Measurements from ENCODE around the gene MGAT5.
A peak's percentile ranks its signal among the peaks of the same experiment; 100 is the strongest.

MGAT5 gene

DNA sequence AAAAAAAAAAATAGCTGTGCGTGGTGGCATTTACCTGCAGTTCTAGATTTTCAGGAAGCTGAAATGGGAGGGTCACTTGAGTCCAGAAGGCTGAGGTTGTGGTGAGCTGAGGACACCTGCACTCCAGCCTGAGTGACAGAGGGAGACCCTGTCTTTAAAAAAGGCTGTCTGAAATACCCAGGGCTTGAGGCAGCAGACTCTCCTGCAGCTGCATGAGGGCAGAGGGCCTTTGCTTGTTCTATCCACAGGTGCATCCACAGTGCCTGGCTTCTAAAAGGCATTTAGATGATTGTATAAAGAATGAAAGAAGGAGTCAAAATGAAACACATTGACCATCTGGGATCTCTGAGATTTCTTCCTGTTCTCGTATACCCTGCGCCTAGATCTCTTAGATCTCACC is 152.9 kb downstream of the MGAT5 start:
- no peak for DNase-seq

DNA sequence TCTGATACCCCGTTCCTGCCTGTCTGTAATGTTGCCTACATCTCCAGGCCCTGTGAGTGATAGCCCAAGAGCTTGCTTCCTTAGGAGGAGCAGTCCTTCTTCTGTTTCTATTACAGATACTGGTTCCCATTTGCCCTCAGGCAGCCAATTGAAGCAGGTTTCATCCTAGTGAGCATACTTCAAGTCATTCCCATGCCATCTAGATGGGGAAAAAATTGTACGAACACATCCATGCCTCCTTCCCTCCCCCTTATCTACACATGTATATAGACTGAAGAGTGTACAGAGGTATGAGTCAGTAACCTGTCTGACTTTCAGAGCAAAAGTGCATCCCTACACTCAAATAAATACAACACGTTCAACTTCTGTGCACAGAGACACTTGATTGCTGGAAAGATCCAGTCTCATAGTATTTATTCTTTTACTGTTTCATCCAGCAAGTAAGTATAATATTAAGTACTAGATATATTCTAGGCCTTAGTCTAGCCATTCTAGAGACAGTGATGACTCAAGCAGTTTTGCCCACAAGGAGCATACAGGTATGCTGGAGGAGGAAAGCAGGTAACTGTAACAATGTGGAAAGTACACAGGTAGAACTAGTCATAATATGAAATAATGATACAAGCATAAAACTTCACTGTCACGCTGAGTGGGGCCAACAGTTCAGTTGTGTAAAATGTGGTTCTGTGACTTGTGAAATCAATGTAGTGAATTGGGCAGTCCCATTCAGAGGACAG is 153.4 kb downstream of the MGAT5 start:
- no peak for DNase-seq

DNA sequence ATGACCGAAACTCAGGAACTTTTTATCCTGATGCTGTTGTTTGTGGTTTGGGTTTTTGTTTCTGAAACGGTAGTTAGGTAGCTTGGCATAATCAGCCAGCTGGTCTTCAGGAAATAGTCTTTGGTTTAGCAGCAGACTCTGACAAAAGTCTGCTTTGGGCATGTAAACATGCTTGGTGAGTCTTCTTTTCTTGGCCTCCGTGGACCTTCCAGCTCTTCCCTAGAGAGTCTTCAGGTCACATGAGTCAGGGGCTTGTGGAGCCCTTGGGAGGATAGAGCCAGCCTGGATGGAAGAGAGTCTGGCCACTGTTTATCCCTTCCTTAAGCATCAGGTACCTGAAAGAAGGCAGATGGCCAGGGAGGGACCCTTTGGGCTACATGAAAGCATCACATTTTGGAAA is 154.5 kb downstream of the MGAT5 start:
- DNase-seq, result no peak

DNA sequence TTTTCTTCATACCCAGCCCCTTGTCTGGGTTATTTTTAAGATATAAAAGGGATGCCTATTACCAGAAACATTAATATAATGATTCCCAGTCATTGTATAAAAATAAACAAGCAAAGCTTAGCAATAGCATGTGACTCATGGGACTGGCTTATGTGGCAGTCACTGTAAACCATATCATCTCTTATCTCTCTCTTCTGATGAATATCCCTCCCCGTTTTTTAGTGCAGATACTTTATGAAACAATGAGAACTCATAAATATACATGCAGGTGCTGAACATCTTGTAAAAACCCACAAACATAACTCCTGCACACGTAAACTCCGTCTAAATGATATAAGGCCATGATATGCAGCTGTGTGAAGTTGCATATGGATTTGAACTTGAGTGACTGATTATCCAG is 154.9 kb downstream of the MGAT5 start:
- DNase-seq, result no peak

DNA sequence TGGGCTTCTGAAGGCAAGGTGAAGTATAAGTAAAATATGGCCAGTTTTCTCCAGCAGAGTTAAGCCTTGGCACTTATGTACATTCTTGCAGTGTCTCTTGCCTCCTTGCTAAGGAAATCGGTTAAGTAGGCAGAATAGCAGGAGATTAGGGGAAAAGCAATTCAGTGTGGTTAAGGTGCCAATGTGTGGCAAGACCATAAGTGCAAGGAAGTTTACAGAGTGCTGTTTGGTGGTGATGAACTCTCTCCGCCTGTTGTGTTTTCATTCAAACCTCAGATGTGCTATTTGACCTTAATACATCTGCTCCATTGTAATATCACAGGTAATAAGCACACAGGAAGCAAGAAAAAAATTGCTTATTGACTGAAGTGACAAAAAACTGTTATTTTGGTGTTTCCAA is 156.1 kb downstream of the MGAT5 start:
- DNase-seq, result no peak

DNA sequence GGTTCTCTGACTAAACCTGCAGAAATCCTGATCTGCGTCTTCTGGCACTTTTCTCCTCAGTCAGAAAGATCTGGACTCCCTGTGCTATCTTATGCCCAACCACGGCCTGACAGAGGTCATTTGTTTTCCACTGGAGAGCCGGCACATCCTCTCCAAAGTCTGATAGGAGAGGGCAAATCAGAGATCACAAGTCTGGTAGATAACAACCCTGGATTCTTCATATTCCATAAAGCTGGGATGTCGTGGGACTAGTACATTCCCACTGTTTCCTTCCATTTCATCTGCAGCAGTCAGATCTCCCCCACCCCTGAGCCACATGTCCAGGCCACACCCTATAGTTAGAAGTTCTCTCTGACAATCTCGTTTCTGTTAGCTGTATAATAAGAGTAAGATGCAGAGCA is 157.0 kb downstream of the MGAT5 start:
- peak; percentile 34 for DNase-seq

DNA sequence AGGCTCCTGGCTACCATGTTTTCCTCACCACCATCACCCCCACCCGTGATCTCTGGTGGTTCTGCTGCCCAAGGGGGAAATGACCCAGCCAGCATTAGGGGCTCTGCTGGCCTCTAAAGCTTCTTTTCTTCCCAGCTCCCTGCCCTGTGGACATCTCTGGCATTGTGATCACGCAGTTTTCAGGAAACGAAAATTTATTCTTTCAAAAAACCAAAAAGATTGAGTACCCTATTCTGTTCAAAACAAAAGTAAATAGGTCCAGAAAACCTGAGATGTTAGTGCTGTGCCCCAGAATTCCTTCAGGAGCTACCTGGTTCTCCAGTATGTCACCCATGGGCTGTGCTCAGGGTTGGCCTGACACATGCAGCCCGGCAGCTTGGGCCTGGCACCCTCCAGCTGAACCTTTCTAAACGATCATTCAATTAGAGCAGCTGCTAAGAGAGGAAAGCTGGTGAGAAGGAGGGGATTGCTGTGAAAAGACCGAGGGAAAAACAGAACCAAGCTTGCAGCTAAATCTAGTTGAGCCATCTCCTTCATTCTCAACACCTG is 157.5 kb downstream of the MGAT5 start:
- DNase-seq, result peak; percentile 61

DNA sequence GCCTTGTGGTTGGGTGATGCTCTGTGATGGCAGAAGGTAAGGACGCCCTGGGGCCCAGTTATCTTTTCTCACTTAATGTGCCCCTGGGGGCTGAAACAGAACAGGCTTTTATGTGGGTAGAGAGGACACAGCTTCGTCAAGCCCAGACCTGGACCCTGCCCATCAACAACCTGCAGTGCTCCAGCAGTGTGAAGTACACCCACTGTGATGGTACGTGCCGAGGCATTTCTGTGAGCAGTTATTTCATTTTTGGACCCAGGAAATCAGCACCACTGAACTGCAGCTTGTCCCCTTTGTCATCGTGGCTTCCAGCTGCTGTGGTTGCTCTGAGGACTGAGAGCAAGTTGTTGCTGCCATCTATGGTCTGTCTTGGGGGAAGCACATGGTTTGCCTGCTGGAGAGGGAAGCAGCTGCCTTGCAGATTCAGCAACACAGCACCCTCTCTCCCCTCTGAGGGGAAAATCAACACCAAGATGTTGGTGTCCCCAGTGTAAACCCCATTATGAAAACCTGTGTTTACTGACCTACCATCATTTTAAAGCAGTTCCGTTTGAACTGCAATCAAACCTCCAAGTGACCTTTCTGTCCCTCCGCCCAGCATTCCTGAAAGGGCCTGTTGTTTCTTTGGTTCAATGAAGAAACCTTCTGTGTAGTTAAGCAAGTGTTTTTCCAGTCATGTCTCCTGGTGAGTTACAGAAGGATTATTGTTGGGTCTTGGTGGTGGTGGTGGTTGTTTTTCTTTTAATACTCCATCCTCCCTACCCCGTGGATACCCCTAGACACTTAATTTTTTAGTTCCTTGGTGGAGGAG is 158.2 kb downstream of the MGAT5 start:
- peak; percentile 89 for DNase-seq

DNA sequence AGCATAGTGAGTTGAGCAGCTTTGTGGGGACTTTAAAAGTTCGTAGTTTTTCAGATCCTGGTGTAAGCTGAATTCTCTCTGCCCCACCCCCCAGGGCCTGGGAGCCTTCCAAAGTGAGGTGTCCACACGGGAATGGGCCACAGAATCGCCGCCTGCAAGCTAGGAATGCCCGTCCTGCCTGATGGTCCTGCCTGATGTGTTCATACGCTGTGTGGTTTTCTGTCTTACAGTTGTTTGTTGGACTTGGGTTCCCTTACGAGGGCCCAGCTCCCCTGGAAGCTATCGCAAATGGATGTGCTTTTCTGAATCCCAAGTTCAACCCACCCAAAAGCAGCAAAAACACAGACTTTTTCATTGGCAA is 158.7 kb downstream of the MGAT5 start:
- DNase-seq, result no peak

DNA sequence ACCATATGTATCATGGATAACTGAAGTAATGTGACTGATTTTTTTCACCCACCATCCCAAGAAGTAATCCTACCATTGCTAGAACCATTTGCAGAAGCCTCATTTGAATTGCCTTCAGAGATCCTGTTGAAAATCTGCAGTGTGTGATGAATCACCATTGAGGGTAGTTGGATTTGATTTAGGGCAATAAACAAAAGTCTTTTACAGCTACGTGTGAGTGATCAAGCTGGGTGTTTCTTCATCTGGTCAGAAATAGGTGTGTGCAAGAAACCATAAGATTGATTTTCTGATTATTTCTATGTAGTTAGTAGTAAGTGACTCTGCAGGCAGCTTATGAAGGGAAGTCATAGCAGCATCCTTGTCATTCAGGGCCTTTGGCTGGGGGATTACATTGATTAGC is 159.6 kb downstream of the MGAT5 start:
- DNase-seq, result peak; percentile 28

DNA sequence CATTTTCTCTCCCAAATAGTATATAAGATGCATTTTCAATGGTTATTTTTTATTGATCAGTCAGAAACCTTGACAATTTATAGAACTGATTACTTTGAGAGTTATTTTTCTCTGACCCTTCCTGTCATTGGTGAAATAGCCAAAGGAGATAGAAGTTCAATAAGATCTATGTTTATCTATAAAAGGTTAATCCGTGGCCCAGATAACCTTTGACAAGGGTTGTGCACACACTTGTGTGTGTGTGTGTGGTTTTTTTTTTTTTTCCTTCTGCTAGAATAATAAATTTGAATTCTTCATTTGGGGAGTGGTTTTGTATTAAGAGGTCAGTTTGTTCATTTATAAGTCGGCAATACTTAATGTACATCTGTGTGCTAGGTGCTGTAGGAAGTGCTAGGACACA is 160.0 kb downstream of the MGAT5 start:
- DNase-seq, result no peak

DNA sequence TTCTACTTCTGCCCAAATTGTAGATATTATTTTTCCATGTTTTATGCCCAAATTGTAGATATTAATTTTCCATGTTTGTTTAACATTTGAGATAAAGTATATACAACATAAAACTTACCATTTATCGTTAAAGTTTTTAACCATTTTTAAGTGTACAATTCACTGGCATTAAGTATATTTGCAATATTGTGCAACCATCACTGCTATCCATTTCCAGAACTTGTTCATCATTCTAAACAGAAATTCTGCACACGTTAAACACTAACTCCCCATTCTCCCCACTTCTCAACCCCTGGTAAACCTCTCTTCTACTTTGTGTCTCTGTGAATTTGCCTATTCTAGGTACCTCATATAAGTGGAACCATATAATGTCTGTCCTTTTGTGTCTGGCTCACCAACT is 162.1 kb downstream of the MGAT5 start:
- DNase-seq, result no peak

DNA sequence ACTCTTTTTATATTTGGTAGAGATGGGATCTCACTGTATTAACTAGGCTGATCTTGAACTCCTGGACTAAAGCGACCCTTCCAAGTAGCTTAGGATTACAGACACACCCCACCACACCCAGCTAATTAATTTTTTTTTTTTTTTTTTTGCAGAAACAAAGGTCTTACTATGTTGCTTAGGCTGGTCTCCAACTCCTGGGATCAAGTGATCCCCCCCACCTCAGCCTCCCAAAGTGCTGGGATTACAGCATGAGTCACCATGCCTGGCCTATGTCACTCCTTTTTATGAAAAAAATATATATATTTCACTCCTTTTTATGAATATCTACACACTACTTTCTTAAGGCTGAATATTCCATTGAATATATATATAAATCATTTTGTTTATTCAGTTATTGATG is 162.8 kb downstream of the MGAT5 start:
- DNase-seq, result no peak

DNA sequence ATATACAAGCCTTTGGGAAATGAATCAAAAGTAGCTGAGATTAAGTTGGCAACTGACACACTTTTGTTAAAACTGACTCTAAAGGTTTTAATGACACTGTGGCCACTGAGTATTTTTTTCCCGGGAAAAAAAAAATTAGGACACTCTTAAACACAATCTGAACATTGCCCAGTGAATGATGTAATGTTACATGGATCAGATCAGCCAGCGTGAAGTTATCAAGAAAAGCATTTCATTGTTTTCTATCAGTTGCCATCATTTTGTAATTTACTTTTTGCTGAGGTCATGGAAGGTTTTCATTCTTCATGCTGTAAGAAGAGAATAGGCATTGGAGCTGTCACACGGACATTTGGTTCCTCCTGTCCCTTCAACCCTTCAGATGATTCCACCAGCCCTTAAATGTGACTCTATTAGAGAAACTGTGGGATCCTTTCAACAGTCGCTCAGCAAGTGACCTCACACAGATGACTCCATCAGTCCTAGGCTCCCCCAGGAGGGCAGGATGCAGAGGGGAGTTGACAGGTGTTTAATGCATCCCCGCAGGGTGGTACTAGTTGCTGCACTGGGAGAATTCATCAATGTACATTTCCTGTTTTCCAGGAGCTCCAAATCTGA is 164.2 kb downstream of the MGAT5 start:
- no peak for DNase-seq

DNA sequence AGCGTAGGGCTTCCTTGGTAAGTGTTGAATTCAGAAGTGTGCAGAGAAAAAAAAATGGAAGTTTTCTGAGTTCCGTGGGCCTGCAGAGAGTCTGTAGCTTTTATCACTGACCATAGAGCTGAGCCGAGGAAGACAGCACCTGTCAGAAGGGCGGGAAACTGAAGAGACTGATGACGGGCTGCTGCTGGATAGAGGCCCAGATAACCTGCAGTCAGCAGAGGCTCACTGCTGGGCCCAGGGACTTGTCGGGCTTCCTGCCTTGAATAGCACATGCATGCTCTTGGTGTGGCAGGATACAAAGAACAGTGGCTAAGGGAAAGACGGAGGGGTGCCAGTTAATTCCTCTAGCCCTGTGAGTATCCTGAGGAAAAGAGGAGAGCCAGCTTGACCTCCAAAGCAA is 166.4 kb downstream of the MGAT5 start:
- DNase-seq, result no peak

DNA sequence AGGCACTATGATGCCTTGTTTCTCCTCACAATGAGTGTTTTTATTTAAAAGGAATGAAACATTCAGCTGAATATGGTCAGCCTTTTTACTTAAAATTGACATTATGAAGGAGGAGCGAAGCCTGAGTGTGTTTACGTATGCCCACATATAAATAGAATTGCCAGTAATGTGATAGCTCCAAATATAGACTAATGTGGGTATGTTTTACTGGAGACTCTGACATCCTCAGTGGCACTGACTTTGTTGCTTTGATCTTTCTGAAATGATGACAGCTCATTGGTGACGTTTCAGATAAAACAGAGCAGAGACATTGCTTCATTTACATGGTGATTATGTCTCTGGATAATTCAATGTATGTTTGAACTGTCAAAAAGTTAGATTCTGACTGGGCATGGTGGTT is 167.0 kb downstream of the MGAT5 start:
- no peak for DNase-seq

DNA sequence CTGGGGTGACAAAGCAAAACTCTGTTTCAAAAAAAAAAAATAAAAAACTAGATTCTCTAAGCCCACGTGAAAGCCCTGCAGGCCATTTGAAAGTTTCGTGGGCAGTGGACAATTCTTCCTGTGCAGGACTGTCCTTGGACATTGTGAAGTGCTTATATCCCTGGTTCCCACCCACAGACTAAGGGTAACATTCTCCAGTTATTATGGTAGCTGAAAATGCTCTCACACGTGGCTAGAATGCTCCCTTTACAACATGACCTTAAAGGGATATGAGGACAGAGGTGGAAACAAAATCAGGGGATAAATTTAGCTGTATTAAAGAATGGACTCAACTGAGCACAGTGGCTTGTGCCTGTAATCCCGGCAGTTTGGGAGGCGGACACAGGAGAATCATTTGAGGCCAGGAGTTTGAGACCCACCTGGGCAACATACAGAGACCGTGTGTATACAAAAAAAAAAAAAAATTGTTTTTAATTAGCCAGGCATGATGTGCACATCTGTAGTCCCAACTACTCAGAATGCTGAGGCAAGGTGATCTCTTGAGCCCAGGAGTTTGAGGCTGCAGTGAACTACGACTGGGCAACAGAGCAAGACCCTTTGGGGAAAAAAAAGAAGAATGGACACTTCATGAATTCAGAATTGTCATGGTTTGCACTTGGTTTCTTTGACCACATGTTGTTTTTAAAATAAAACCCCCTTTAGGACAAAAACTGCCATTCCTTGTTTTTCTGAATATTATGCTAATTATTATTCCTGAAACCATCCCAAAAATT is 167.9 kb downstream of the MGAT5 start:
- DNase-seq, result no peak

DNA sequence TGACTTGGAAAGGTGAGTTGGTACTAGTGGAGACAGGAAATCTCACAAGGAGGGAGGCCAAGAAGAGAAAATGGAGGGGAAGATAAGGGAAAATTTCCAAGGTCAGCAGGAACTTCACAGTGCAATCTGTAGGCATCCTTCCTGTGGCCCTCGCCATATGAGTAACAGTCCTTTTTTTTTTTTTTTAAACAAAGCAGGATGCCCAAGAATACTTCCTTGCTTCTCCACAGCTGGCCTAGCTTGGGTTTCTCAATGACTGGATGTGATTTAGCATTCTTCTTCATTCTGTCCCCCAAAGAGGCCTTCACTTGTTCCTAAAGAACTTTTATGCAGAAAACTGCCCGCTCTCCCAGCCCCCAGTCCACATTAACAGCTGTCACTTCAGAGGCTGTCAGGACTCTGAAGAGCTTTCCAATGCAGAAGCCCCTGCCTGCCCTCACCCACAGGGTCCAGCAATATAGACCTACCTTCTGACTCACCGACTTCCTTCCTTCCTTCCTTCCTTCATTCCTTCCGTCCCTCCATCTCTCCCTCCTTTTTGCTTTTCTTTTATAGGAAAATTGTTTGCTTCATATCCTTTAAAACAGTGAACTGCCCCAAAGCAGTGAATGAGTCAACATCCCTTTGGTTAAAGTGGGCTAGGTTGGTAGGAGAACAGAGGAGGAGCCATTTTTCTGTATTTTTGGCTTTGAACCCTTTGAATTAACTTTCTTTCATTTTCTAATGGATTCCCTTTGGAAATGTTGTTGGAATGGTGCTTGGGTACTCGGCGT is 172.0 kb downstream of the MGAT5 start:
- no peak for DNase-seq

DNA sequence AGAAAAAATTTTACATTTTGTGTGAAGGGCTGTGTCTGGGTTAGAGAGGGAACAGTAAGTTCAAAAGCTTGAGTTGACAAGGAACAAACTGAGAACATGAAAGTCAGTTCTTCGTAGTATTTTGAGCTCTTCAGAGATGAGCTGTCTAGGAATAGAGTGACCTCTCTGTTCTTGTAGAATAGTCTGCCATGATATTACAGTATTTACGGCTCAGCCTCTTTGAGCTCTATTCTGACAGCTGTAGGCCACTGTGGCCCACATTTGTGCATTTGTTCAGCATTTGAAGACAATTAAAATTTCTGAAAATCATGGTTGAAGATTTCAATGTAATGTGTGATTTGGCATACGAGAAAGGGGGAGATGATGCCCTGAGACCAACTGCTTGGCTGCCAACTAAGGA is 172.8 kb downstream of the MGAT5 start:
- DNase-seq, result peak; percentile 43

DNA sequence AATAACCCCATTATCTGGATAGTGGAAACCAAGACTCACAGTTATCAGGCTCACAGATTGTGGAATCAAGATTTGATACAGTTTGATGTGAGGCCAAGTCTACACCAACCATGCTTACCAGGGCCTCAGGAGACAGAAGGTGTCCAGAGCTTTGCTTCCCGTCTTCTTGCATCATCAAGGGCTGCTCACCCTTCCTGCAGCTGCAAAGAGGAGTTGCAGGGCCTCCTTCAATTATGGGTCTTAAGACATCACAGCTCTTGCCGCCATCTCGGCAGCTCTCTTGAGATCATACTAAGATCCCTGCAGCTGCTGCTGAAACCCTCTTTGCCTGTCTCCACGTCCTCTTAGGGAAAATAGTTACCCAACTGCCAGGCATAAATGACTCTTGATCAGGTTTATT is 176.0 kb downstream of the MGAT5 start:
- no peak for DNase-seq

DNA sequence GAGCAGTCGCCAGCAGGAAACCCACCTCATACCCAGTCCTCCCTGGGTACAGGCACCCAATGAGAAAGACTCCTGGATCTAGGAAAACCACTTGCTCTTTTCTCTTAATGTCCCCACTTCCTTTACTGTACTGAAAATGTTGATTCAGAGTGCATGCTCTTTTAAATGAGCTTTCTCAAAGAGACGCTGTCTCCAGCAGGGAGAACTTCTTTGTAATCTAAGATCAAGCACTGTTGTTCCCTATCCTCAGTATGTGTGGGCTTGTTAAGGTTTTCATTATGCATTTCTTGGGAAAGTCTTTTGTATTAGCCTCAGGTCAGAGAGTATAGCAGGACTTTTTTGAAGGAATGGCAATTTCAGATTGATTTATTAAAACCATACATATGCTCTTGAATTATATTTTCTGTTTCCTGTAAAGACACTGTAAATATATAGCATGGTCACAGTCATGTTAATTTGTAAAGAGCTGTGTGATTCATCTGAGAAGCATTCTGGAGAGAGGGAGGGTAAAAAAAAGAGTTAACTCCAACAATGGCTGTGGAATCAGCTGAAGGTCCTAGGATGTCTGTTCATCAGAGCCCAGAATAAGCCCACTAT is 178.1 kb downstream of the MGAT5 start:
- DNase-seq, result no peak

DNA sequence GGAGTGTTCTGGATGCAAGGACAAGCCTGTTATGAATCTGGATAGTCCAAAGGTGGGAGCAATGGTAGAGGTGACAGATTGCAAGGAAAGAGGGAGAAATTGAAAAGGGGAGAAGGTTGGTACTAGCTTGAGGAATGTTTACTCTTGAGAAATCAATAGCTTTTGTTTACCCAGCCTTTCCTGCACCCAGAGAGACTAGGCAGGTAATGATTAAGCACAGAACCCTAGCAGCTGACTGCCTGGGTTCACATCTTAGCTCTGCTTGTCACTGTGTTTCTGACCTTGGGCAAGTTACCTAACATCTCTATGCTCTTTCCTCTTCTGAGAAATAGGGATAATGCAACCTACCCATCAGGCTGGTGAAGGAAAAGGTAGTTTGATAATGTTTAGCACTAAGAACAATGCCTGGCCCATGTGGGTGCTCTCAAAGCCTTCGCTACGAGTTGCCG is 178.6 kb downstream of the MGAT5 start:
- no peak for DNase-seq

Measured in midbrain (tissue), 1 donor.